K562 treated with DMSO at 1 percent for 48 hours (cell line): ENCODE results near the gene VWF. TPM values are rescaled to one million over a fixed set of nuclear protein-coding genes. Genes with fewer than 3 reads are reported as not detected.

Experiments
- total RNA-seq: library from RNA; unstranded; fragments of 300-600 nt; gene quantifications from 2 replicates; pipeline ENCODE4 v1.2.3, GENCODE V29; 2022; ENCODE audit warnings: low replicate concordance; ENCODE audit errors: extremely low read depth

Gene VWF
- not detected in 2 replicates for total RNA-seq

GRCh38 chr12:6124411-6125309, at the start of gene VWF:
Gene VWF (minus strand): TSS chr12:6124670. CDS start chr12:6123196, 1,474 bp downstream.

GRCh38 chr12:5945071-5946008, 179.1 kb downstream of the VWF start, which contains the start of gene ANO2:
Gene ANO2 (minus strand): TSS chr12:5945259. CDS start chr12:5945217, 42 bp downstream.

Other genes starting within 250 kb of the VWF start
- gene ANO2, start 179.4 kb downstream of the VWF start, total RNA-seq, result not detected in 2 replicates
- not detected in 2 replicates for gene CD9, start 75.7 kb upstream of the VWF start, total RNA-seq
- gene PLEKHG6, start 186.0 kb upstream of the VWF start, total RNA-seq, result not detected in 2 replicates
- not detected in 2 replicates for gene TNFRSF1A, start 217.4 kb upstream of the VWF start, total RNA-seq